Glomerular visceral epithelial cell (primary cell): ENCODE results near the gene LINGO3.

Experiments
- DNase-seq: peaks from one replicate; pipeline ENCODE4 v3.0.0-alpha.2; 2016; ENCODE audit errors: extremely low spot score

The LINGO3 gene

DNA sequence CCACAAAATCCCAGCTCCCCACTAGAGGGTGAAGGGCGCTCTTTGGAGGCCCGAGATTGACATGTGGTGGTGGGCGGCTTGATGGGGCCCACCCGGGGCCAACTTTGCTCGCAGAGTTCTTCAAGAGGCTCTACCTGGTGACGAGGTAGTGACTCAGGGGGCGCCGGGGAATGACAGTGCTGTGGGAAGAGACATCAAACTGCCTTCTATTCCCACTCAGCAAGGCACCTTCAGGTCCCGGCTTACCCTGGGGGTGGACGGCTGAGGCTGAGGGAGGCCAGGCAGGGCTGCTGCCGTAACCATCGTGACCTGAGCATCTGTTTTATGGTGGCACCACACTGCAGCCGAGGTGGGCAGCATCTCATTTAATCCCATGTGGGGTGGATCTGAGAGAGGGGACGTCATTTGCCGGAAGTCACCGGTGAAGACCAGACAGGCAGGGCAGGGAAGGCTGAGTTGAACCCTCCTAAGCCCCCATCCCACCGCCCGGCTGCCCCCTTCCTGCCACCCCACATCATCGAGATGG is 1.6 kb downstream of the LINGO3 start:
- no peak for DNase-seq

DNA sequence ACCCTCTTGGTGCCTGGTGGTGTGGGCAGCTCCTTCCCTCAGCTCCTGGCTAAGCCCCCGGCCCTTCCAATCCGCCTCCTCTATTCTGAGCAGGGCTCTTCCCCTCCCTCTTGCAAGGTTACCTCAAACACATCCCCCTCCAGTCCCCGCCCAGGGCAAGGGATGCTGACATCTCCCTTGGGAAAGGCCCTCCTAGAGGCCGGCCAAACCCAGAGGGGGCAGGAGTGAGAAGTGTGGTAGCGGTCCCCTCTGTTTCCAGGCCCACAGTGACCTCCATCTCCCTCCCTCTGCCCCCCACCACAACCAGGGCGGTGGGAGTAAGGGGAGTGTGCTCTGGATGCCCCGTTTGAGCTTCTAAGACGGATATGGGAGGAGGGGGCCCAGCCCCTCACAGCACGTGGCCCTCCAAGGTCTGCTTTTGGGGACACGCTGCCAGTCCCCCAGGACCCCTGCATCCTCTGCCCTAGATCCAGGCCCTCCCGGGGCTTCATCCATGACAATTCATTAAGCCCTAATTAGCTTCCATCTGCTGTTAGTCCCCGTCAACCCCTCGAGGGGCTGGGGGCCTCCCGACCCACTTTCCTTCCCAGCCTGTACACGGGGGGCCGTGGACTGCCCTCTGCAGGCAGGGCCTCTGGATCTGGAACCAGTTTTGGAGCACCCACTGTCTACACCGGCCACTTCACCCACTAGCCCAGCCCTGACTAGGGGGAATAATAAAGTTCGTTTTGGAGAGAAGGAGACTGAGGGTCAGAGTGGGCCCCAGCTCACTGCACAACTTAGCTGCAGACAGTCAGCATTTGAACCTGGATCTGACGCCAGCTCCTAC is 2.3 kb downstream of the LINGO3 start:
- no peak for DNase-seq

DNA sequence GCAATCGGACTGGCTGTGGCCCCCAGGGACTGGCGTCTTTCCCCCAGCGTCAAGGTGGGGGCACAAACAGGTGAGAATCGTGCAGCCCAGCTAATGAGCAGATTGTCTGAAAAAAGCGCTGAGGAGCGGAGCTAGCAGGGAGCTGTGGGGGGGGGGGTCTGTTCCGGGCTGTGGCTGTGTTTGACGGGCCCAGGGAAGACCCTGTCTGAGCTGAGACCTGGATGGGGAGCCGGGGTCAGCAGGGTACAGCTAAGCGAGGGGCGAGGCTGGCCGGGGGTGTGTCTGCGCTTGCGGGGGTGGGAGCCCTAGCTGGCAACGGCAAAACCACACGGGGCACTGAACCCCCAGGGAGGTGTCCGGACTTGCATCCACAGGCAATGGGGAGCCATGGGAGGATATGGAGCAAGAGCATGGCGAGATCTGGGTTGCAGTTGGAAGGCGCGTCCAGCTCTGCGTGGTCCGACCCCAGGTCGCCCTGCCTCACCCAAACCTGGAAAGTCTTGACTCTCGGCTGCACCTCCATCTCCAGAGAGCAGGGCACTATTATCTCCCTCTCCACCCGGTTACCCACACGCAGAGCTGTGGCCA is 4.6 kb downstream of the LINGO3 start:
- no peak for DNase-seq

- DNase-seq = no peak
These were observed 5.4 kb downstream of the LINGO3 start for GRCh38 chr19:2302319-2303210.

- no peak for DNase-seq
These were observed 7.4 kb downstream of the LINGO3 start for GRCh38 chr19:2300533-2300932.

DNA sequence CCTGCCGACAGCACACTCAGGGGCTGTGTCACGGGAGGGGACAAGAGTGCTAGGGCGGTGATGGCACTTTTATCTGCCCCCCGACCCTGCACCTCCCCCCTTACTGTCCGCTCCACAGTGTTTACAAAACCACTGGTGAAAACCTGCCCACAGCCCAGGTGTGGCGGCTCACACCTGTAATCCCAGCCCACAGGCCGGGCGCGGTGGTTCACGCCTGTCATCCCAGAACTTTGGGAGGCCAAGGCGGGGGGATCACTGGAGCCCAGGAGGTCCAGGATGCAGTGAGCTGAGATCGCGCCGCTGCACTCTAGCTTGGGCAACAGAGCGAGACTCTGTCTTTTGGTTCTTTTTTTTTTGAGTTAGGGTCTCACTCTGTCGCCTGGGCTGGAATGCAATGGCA is 11.8 kb downstream of the LINGO3 start:
- DNase-seq = no peak

- DNase-seq = no peak
These were observed 13.1 kb downstream of the LINGO3 start for GRCh38 chr19:2294687-2295335.

DNA sequence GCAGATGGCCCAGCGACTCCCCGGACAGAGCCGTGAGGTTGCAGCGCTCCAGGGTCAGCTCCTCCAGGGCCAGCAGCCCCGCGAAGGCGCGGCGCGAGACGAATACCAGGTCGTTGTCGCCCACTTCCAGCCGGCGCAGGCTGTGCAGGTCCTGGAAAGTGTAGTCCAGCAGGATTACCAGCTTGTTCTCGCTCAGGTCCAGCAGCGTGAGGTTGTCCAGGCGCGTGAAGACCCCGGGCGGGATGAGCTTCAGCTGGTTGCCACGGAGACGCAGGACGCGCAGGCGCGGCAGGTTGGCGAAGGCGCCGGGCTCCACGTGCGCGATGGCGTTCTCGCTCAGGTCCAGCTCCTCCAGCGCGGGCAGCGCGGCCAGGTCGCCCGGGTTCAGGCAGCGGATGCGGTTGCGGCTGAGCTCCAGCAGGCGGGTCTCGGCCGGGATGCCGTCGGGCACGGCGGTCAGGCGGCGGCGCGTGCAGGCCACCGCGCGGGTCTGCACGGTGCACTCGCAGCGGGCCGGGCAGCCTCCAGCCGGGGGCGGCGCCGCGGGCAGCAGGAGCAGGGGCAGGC is 16.7 kb downstream of the LINGO3 start:
- DNase-seq = no peak

- no peak for DNase-seq
These were observed 17.3 kb downstream of the LINGO3 start for GRCh38 chr19:2290441-2291184.

DNA sequence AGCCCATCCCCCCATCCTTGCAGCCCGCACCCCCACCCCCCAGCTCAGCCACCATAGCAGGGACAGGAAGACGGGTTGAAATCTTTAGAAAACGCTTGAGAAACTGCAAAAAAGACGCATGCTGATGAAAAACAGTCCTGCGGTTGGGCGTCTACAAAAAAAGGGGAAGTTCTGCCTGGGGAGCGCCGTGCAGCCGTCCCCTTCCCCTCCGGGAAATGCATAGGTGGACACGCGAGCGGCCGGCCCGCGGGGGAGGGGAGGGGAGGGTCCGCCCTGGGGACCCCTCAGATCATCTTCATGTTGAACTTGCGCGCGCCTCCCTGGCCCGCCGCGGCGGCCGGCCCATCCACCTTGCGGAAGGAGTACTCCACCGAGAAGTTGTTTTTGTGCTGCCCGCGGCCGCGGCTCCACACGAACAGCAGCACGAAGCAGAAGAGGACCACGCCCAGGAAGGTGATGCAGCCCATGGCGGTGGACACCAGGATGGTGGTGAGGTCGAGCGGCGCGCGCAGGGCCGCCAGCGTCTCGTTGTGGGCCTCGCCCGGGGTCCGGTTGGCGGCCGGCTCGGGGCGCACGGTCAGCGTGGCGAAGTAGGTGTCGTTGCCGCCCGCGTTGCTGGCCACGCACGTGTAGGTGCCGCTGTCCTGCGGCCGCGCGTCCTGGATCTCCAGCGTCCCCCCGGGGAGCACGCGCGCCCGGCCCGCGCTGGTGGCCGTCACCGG is 18.1 kb downstream of the LINGO3 start:
- DNase-seq = no peak

DNA sequence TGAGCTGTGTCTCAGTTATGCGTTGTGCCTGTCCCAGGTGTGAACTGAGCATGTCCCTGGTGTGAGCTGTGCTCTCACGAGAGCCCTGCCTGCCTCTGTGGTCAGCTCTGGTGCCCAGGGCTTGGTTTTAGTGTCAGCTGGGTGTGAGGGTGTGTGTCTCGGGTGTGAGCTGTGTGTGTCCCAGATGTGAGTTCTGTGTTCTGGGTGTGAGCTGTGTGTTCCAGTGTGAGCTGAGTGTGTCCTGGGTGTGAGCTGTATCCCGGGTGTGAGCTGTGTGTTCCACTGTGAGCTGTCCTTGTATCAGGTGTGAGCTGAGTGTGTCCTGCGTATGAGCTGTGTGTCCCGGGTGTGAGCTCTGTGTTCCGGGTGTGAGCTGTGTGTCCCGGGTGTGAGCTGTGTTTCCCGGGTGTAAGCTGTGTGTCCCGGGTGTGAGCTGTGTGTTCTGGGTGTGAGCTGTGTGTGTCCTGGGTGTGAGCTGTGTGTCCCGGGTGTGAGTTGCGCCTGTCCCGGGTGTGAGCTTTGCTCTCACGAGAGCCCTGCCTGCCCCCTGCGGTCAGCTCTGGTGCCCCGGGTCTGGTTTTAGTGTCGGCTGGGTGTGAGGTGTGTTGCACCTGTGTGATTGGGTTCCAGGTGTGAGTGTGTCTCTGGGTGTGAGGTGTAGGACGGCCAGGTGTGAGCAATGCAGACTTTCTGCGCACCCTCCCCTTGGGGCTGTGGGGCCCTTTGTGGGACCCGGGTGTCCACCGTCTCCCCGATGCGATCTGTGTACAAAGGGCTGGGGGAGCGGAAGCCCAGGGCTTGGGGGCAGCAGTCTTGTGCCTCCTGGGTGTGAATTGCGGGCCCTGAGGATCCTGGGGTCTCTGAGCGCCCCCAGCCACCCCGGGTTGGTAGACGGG is 18.9 kb downstream of the LINGO3 start:
- no peak for DNase-seq

- DNase-seq = no peak
These were observed 19.6 kb downstream of the LINGO3 start for GRCh38 chr19:2288338-2288817.

- DNase-seq = no peak
These were observed 20.2 kb downstream of the LINGO3 start for GRCh38 chr19:2287585-2288337.

- DNase-seq = no peak
These were observed 21.4 kb downstream of the LINGO3 start for GRCh38 chr19:2286402-2287140.

DNA sequence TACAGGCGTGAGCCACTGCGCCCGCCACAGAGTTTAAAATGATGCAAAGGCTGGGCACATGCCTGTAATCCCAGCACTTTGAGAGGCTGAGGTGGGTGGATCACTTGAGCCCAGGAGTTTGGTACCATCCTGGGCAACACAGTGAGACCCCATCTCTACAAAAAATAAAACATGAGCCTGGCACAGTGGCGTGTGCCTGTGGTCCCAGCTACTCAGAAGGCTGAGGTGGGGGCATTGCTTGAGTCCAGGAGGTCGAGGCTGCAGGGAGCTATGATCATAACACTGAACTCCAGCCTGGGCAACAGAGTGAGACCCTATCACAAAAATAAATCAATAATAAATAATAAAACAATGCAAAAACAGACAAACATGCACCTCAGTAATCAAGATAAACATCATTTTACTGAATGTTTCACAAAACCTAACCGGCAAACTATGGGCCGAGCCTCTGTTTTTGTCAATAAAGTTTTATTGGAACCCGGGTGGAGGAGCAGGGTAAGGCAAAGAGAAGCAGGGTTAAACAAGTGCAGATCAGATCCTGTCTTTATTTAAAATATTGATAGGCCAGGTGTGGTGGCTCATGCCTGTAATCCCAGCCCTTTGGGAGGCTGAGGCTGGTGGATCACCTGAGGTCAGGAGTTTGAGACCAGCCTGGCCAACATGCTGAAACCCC is 24.0 kb downstream of the LINGO3 start:
- DNase-seq = no peak

DNA sequence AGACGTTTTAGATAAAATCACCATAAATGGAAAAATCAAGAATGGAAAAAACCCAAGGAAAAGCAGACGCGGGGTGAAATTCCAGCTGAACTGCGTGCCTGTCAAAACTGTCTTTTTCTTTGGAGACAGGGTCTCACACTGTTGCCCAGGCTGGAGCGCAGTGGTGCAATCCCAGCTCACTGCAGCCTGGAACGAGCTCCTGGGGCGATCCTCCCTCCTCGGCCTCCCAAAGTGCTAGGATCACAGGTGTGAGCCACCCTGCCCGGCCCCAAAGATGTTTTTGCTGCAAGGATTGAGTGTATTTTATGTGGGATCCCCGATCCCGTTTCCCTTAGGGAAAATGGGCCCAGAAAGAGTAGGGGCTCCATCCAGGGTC is 25.1 kb downstream of the LINGO3 start:
- no peak for DNase-seq
